ENCODE measurements around the gene STAC3.

Gene STAC3

GRCh38 chr12:57235728-57236131 is 15.3 kb downstream of the STAC3 start:
- no peak for DNase-seq (ENCODE audit: low read depth)

GRCh38 chr12:57235017-57235727 is 15.8 kb downstream of the STAC3 start:
- no peak for DNase-seq (ENCODE audit: low read depth)

GRCh38 chr12:57234571-57235016 is 16.4 kb downstream of the STAC3 start:
- no peak for DNase-seq (ENCODE audit: low read depth)

- DNase-seq (ENCODE audit: low read depth): no peak
Measured at GRCh38 chr12:57234233-57234570, 16.8 kb downstream of the STAC3 start.

- no peak for DNase-seq (ENCODE audit: low read depth)
Measured at GRCh38 chr12:57233357-57234232, 17.4 kb downstream of the STAC3 start.

- no peak for DNase-seq (ENCODE audit: low read depth)
Measured at GRCh38 chr12:57232156-57232756, 18.7 kb downstream of the STAC3 start.

- DNase-seq (ENCODE audit: low read depth): no peak
Measured at GRCh38 chr12:57231276-57232021, 19.5 kb downstream of the STAC3 start.

- no peak for DNase-seq (ENCODE audit: low read depth)
Measured at GRCh38 chr12:57230381-57231155, 20.4 kb downstream of the STAC3 start.

- DNase-seq (ENCODE audit: low read depth): peak; percentile 85
Measured at GRCh38 chr12:57229634-57230380, 21.2 kb downstream of the STAC3 start, which contains the start of gene SHMT2. TSS of gene SHMT2 (plus strand) at chr12:57229711. CDS start at chr12:57229779, 68 bp downstream.

GRCh38 chr12:57229046-57229633 is 21.8 kb downstream of the STAC3 start:
- DNase-seq (ENCODE audit: low read depth): no peak

- DNase-seq (ENCODE audit: low read depth): no peak
Measured at GRCh38 chr12:57227315-57228115, 23.5 kb downstream of the STAC3 start.

GRCh38 chr12:57226588-57227314 is 24.2 kb downstream of the STAC3 start:
- DNase-seq (ENCODE audit: low read depth): no peak

- no peak for DNase-seq (ENCODE audit: low read depth)
Measured at GRCh38 chr12:57225680-57226210, 25.2 kb downstream of the STAC3 start.

- DNase-seq (ENCODE audit: low read depth): no peak
Measured at GRCh38 chr12:57224973-57225679, 25.9 kb downstream of the STAC3 start.

GRCh38 chr12:57224278-57224972 is 26.6 kb downstream of the STAC3 start:
- DNase-seq (ENCODE audit: low read depth): no peak

- no peak for DNase-seq (ENCODE audit: low read depth)
Measured at GRCh38 chr12:57223191-57224165, 27.5 kb downstream of the STAC3 start.

Data from HS-5 (cell line).